GM12801 (cell line): ENCODE measurements around the gene PRKAR2B.

Experiments used
- TF ChIP-seq, protein P1 (sequence below): IDR thresholded peaks from one replicate; pipeline ENCODE4 v1.5.1; 2011; ENCODE audit warnings: control low read depth; ENCODE audit not compliant: insufficient read length; ENCODE audit errors: extremely low read depth

Gene PRKAR2B

DNA sequence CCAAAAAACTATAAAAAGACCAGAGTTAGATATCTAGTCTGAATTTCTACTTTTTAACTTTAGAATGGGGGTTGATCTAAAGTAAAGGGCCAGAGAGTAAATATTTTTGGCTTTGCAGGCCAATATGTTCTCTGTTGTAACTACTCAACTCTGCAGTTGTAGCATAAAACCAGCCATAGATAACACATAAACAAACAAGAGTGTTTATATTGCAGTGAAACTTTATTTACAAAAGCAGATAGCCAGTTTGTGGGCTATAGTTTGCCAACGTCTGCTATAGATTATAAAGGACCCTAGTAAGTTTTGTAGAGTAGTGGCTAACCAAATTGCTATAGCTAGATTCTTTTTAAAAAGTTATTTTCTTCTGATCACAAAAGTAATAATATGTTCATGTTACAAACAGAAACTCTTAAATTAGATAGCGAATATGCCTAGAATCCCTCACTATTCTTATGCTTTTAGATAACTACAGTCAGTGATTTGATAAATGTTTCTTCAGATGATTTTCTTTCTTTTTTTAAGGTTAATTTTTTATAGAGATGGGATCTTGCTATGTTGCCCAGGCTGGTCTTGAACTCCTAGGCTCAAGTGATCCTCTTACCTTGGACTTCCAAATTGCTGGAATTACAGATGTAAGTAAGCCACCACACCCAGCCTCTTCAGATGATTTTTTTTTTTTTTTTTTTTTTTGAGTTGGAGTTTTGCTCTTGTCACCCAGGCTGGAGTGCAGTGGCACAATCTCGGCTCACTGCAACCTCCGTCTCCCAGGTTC is 100.7 kb downstream of the PRKAR2B start:
- TF ChIP-seq, protein P1, sequence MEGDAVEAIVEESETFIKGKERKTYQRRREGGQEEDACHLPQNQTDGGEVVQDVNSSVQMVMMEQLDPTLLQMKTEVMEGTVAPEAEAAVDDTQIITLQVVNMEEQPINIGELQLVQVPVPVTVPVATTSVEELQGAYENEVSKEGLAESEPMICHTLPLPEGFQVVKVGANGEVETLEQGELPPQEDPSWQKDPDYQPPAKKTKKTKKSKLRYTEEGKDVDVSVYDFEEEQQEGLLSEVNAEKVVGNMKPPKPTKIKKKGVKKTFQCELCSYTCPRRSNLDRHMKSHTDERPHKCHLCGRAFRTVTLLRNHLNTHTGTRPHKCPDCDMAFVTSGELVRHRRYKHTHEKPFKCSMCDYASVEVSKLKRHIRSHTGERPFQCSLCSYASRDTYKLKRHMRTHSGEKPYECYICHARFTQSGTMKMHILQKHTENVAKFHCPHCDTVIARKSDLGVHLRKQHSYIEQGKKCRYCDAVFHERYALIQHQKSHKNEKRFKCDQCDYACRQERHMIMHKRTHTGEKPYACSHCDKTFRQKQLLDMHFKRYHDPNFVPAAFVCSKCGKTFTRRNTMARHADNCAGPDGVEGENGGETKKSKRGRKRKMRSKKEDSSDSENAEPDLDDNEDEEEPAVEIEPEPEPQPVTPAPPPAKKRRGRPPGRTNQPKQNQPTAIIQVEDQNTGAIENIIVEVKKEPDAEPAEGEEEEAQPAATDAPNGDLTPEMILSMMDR: no peak

- TF ChIP-seq, protein P1: no peak
These were observed 103.2 kb downstream of the PRKAR2B start for GRCh38 chr7:107147464-107148393.

- TF ChIP-seq, protein P1: no peak
These were observed 104.2 kb downstream of the PRKAR2B start for GRCh38 chr7:107148721-107149120.

GRCh38 chr7:107149863-107150262 is 105.4 kb downstream of the PRKAR2B start:
- TF ChIP-seq, protein P1: no peak

- TF ChIP-seq, protein P1: no peak
These were observed 106.0 kb downstream of the PRKAR2B start for GRCh38 chr7:107150375-107151073.

GRCh38 chr7:107151538-107151937 is 107.0 kb downstream of the PRKAR2B start:
- TF ChIP-seq, protein P1: no peak

DNA sequence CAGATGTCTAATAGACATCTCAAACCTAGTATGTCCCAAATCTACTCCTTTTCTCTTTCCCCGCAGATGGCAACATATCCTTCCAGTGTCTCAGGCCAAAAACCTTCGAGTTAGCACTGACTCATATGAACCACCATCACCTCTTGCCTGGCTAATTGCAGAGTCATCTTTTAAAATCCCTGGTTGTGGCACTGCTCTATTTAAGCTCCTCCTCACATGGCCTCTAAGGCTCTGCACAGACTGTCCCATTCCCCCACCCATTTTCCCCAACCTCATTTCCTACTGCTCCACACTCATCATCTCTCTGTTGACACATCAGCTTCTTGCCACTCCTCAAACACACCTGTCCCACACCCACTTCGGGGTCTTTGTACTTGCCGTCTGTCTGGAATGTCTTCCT is 107.5 kb downstream of the PRKAR2B start:
- TF ChIP-seq, protein P1: no peak
